Esophagus mucosa (tissue), 1 donor: ENCODE results near the gene CD47. TPM values are rescaled to one million over a fixed set of nuclear protein-coding genes. Genes with fewer than 3 reads are reported as not detected.

Experiments
- ATAC-seq: fragments of 200-7000 bp; cut with Tn5 transposase; one replicate; pipeline ENCODE4 v1.9.1; 2020
- total RNA-seq: library from RNA; stranded (reverse); gene quantifications from one replicate; pipeline ENCODE4 v1.2.4, GENCODE V29; 2023
- donor health status: DM: yes; HTN: yes; CAD: no.

CD47 gene
- total RNA-seq: 95.3 TPM

DNA sequence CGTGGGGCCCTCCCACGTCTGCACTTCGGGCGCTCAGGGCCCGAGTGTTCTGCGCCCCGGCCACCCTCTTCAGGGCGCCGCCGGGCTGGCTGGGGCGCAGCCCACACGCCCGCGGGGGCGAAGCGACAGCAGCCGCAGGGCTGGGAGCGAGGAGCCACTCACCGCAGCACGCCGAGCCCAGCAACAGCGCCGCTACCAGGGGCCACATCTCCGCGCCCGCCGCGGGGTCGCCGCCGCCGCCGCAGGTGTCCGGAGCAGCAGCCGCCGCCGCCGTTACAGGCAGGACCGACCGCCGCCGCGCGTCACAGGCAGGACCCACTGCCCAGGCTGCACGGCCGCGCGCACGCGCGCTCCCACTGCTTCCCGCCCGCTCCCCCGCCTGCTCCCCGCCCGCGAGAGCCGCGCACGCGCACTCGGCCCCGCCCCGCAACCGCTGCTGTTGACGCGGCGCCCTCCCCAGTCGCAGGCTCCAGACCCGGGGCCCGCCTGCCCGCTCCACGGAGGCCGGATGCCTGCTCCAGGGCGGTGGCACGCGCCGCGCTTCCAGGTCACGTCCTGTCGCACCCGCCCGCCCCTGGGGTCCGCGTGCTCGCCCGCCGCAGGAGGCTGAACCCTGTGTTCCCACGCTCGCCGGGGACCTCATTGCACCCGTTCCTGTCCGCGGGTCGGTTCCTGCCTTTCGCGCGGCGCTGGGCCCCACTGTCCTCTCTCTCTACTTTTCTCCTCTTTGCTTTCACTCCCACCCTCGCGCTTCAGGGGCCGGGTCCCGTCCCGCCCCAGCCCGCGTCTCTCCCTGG is at the start of gene CD47:
CD47 (minus strand) TSS at position 331 of the 797 bp plus-strand sequence; CDS start at position 208, 123 bp downstream.
- ATAC-seq: peak; percentile 97

DNA sequence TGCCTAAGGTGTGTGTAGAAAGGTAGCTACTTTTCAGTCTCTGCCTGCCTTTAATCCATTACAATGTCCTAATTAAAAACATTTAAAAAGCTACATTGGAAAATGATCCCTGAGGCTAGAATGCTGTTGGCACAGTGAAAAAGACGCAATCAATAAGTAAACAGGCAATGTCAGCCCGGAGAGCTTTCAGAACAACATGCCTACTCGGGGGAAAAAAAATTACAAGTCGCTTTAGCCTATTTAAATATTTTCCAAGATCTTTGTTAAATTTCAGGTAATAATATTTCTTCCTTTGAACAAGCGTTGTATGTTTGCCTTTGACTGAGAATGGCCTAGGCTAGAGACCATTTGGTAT is 46.6 kb upstream of the CD47 start:
- ATAC-seq: no peak

DNA sequence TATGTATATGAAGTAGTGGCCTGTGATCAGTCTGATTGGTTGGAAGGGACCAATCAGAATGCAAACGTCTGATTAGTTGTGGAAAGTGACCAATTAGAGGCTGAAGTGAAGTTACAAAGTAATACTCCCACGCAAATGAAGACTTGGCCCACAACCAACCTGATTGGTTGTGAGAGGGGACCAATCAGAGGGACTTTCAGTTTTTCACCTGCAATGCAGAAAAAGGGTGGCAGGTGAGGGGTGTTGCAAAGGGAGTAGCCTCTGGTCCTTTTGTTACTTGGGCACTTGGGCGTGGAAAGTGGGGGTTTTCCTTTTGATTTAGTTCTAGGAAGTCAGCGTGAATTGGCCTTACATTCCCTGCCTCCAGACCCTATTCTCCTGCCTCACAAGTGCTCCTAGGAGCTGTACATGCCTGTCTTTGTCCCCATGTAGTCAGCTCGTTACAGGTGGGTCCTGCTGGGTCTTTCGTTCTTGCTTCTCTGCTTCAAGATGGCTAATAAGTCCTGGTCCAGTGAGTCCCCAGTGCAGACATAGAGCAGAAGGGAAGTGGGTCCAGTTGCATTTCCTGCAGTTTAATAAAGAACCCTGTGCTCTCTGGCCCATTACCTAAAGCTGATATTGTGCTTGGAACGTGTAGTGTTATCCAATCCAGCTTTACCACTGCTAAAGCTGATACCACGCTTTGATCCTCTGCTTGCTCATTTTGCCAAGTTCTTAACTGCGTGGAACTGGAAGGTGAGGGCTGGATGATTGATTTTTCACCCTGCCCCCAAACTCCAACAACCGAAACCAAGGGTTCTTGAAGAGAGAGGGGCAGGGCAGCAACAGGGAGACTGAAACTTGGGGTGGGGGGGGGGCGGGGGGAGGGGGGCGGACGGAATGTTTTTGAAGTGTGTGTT is 46.0 kb upstream of the CD47 start:
- ATAC-seq: no peak

DNA sequence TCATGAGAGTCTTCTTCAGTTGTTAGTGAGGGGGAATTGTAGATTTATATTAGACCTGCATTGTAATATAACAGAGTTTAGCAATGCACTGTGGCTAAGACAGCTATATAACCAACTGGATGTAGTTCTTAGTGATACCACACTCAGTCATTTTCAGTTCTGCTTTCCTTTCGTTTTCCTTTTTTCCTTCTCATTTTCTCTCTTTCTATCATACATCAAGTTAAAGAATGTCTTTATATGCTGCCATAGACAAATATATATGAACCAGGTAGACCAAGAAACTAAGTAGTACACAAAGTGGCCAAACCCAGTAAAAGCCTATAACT is 43.7 kb upstream of the CD47 start:
- ATAC-seq: no peak

DNA sequence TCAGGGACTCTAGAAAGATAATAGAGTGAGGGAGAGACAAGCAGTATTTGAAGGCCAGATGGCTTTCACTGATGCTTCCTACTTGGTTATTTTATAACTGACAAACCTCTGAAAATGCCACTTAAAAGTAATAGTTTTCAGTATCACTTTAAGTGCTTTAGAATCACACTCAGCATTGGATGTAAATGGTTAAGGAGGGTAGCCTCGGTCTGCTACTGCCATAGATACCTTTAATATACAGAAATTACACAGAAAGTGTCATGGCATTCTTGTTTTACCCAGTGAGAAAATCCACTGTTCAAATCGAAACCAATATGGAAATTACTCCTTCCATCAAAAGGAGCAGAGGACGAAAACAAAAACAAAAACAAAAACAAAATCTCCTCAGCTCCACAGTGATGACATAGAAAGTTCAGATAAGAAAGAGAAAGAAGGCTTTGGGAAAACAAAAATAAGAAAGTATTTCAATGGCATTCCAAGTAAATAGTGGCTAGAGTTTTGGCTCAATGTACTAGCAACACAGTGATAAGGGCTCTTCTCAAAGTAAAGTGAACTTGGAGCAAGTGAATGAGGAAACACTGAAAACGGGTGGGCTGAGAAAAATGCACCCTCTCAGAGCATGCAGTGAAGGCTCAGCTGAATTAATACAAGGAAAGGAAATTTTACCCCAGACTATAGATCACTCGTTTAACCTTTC is 43.2 kb upstream of the CD47 start:
- no peak for ATAC-seq

DNA sequence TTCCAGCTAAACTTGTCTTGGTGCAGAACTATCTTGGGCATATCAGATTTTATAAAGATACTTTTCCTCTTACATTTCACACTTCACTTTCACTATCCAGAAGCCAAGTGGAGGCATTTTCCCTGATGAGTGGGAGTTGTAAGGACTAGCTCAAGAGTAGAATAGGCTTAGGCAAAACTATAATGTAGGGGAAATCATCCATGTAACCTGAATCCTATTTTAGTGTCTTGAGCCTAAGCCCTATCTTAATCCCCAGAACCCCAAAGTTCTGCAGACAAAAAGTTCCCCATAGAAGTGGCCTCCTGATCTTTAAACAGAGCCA is 42.2 kb upstream of the CD47 start:
- ATAC-seq: no peak

DNA sequence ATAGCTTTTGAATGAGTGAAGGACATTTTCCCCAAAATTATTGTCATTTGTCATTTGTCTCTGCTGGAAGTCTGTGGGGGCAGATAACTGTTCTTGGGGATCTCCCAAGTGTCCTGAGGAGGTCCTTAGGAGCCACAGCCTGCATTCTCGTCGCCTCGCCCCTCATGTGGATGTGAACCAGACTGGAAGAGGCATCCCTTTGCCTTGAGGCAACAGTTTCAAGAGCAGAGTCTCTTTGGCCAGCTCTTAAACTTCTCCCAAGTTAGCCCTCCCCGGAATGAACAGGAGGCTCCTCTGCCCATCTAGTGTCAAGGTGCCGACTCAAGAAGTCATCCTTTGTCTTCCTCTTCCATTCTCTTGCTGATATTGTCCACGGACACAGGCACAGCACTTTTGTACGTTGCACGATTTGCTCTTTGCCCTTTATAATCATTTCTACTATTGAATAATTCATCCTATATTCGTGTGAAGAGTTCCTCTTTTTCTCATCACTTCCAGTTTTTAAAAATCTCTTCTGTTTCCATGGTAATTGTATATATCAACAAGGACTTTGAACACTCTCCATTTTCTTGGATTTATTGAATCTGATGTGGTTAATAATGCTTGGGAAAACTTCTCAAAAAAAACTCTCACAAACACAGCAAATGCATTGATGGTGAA is 40.8 kb upstream of the CD47 start:
- no peak for ATAC-seq

DNA sequence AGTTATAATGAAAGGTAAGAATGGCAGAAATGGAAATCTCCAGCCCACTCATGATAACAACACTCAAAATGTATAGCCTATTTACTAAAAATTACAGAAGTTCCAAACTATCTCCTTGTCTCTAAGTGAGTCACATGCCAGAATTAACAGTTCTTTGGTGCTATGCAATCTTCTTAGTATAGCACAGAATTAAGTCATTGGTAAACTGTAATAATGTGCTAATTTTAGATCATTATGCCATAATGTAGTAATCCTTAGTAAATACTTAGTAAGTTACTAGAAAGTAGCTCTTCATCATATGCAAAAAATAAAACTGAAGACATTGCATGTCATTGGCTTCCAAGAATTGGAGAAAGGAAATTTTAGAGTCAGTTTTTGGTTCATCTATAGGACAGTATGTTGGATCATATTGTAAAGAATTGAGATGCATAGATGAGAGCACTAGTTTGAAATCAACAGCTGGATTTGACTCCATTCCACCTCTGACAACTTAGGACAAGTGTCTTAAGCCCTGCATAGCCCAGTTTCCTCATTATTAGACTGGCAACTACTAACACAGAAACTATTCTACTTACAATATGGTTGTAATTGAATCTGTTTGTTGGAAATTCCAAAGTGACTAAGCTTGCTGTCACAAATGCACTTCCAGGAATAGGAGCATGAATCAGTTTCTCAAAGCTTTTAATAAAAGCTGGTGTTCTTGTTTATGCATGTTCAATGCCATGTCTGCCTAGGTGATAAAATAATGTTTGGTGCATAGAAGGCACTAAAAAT is 40.1 kb upstream of the CD47 start:
- ATAC-seq: peak; percentile 80

DNA sequence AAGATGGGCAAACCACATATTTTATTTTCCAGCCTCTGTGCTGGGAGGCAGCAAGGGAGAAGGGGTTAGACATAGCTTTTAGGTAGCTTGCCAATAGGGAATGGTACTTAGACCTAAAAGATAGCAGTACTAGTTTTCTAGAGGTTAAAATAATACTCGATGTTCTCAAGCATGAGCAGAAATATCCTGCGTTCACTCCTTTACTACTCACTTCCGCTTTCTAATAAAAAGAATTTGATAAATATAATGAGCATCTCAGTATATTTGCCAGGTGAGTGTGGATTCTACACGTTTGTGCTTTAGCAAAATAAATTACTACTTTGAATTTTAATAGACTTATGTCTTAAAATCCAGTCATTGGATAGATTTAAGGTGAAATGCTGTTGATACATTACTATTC is 39.4 kb upstream of the CD47 start:
- no peak for ATAC-seq

DNA sequence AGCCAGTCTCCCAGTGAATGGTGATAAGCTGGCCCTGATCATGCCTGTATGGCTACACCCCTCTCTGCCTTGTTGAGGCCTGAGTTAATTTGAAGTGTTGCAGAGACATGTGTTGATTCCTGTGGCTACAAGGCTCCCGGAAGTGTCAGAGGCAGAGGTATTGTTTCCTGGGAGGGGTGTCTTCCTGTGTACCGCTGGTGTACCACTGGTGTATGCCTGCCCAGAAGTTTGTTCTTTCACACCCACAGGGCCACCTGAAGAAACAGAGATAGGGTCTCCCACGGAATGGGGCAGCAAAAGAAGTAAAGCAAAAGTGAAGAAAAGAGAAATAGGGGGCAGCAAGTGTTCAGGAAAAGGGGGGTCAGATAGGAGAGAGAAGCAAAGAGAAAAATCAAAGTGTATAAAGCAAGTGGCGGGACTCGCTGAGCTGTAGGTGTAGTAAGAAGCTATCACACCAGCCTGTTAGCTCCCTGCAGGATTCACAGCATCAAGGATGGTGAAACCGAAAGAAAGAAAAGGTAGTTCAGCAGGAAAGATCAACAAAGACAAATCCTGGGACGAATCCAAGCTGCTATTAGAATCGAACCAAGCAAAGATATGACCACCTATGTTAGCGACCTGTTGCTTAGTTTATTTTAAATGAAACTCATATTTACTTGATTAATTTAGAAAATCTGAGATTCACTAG is 36.6 kb upstream of the CD47 start:
- peak; percentile 78 for ATAC-seq

DNA sequence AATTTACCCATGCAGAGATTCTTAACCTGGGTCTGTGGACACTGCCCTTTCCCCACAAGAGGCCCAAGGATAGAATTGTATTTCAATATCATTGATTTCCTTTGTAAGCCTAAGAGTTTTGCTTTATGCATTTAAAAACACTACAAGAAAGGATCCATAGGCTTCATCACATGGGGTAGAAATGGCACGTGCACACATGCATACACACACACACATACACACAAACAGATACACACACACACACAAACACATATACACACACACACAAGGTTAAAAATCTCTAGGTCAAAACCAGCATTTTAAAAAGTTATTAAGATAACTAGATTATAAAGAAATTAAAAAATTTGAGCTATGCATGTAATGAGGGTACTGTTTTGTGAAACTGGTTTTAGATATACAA is 35.5 kb upstream of the CD47 start:
- ATAC-seq: no peak

DNA sequence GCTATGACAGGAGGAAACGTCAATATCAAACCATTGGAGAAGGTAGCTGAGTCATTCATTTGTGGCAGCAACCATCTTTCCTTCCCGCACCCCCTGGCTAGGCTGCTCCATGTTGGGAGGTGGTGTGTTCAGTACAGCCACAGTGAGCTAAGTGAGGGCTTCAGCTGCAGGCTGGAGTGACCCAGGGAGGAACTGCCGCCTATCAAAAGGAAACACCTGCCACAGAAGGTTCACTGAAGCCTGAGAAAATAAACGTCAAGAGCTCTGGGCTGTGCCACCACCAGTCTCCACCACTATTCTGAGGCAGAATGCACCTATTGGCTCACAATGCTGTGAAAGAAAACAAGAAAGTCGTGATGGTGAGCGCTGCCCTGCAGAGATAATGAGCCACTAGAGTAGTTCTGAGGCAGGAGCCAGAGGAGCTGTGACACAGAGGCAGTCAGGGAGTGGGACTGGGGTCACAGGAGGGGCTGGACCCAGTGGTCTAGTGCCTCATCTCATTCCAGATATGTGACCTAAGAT is 34.8 kb upstream of the CD47 start:
- ATAC-seq: peak; percentile 64

DNA sequence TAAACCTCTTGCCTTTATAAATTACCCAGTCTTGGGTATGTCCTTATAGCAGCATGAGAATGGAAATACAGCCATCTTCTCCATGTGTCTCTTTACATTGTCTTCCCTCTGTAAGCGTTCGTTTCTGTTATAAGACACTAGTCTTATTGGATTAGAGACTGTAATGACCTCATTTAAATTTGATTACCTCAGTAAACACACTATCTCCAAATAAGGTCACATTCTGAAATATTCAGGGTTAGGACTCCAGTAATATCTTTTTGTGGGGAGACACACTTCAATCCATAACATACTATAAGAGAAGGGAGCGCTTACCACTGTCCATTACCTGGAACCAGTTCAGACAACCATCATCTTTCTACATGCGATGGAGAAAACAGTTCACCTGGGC is 34.3 kb upstream of the CD47 start:
- no peak for ATAC-seq

DNA sequence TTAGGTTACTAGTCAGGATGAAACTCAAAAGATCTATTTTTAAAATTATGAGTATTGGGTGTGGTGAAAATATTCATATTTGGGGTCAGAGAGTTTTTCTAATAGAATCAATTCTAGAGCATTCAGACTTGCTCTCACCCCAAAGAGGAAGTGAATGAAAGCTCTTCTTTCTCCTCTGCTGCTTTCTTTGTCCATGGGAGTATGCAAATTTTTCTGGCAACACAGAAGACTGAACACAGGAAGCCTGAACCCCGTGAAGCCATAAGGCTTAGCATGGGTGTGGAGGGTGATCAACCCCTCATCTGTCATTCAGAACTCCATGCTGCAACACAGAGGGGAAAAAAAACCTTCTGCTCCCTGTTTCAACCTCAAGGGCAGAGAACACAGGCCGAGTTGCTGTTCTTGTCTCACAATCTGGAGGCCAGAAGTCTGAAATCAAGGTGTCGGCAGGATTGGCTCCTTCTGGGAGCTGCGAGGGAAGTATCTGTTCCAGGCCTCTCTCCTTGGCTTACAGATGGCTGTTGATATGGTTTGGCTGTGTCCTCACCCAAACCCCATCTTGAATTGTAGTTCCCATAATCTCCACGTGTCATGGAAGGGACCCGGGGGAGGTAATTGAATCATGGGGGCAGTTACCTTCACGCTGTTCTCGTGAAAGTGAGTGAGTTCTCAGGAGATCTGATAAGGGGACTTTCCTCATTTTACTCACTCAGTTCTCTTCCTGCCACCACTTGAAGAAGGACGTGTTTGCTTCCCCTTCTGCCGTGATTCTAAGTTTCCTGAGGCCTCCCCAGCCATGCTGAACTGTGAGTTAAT is 33.7 kb upstream of the CD47 start:
- peak; percentile 89 for ATAC-seq

DNA sequence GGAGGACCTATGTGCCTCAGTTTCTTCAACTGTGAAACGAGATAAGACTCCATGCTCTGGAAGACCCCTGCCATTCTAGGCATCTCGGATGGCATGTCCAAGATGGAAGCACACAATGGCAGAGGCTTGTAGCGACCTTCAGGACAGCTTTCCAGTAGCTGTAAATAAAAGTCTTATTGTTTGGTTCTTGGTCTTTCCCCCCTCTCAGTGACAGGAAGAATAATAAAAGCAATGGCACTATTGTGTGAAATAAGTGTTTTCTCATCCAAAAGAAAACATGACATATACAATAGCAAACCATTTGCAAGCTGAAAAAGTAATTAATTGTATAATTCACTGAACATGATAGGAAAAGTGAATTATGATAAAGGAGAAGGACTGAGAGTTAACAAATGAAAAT is 32.5 kb upstream of the CD47 start:
- no peak for ATAC-seq

DNA sequence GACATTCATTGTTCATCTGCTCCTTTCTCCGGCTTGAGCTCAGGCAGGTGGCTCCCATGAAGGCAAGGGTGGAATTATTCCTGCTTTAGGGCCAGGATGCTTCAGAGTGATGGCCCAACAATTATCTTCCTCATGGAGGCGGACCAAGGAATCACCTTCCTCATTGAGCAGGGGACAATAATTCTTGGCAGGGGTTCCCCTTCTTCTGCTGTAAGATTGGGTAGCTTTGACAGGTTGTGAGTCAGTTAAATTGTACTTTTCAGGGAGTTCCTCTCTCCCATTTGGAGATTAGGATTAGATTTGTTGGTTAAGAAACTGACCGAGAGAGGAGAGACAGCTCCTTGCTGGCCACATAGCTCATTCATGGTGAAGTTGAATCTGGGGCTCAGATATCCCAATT is 31.4 kb upstream of the CD47 start:
- no peak for ATAC-seq

DNA sequence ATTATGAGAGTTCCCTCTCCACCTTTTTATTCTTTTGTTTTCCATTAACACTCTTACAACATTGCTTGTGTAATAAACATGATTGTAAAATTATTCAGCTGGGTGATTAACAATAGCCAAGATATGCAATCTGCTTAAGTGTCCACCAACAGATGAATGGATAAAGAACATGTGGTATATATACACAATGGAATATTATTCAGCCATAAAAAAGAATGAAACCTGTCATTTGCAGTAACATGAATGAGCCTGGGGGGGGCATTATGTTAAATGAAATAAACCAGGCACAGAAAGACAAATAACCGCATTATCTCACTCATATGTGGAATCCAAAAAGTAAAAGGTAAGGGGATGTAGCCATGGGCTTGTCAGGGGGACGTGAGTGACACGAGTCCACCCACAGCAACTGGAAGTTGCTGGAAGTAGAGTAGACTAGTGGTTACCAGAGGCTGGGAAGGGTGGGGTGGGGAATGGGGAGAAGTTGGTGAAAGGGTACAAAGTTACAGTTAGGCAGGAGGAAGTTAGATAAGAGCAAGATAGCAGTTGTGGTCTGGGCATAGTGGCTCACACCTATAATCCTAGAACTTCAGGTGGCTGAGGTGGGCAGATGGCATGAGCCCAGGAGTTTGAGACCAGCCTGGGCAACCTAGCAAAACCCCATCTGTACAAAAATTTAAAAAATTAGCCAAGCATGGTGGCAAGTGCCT is 28.7 kb upstream of the CD47 start:
- no peak for ATAC-seq

DNA sequence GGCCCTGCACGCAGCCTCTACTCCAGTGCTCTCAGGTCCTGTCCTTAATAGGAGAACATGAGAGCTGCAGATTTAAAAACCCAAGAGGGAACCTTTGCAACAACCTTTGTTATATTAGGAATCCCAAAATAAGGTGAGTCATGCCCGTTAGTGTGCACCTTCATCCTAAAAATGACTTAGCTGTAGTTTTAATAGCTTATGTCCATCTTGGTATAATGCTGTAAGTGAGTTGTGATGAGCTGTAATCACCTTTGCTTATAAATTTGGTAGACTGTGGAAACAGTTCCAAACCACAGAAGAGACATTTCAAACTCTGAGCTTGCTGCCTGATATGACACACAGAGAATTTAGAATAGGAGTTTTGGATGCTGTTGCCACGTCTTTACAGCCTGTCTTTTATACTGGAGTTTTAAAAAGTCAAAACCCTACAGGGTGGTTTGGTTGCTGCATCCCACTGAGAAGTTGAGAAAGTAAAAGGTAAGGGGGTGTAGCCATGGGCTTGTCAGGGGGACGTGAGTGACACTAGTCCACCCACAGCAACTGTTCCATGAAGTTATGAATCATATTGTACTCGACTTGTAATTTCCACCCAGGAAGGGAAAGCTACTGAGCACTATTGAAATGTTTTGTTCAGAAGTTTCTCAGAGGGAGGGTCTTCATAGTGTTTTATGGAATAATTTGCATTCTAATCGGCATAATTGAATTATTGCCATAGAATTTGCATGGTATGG is 27.4 kb upstream of the CD47 start:
- no peak for ATAC-seq

DNA sequence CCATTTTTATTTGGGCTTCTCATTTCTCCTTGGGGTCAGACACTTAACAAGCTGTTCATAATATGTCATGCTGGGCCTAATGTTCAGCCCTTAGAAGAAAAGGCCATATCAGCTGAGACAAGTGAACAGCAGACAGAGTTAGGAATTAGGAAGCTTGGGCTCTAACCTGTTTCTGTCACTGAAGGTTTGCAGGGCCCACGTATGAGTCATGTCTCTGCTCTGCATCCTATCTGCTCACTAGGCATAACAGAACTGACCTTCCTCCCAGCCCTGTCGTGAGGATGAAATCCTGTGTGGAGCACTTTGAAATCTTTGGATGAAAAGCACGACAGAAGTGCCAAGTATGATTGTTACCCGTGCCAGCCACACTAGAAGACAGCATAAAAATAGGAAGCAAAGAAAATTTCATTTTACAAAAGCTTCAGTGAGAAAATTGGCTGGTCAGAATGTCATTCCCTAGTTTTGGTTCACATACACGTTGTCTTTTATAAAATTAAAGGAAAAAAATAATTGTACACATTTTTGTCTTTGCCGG is 26.5 kb upstream of the CD47 start:
- peak; percentile 54 for ATAC-seq
